Kidney (tissue), 14 donors: ENCODE results near the gene DMC1. TPM values are rescaled to one million over a fixed set of nuclear protein-coding genes. Genes with fewer than 3 reads are reported as not detected.

Experiments used
- DNase-seq, 5 donors: peaks; one replicate each; pipeline ENCODE4 v3.0.0-alpha.2; 2013 to 2020
- FAIRE-seq: peaks from 2 replicates; lab custom pipeline; 2012; peaks lifted over from hg19 to GRCh38; lab: Jason Lieb, UNC
- H3K27ac ChIP-seq, 2 donors: one replicate each; pipeline ENCODE4 v1.7.0; 2013; ENCODE audit warnings: low read depth in 2 of 2, low read length in 2 of 2, inconsistent platforms in 1 of 2
- H3K27me3 ChIP-seq: one replicate; pipeline ENCODE4 v1.7.1; 2013; ENCODE audit warnings: low read length, inconsistent platforms; ENCODE audit not compliant: control insufficient read depth, insufficient read depth
- H3K36me3 ChIP-seq, 3 donors: one replicate each; pipeline versions ENCODE4 v1.7.0 to v1.7.1; 2013; ENCODE audit warnings: low read length in 3 of 3, control low read depth in 1 of 3, inconsistent platforms in 1 of 3; ENCODE audit not compliant: insufficient read depth in 3 of 3, control insufficient read depth in 2 of 3
- H3K4me1 ChIP-seq, 3 donors: one replicate each; pipeline versions ENCODE4 v1.7.0 to v1.7.1; 2013; ENCODE audit warnings: low read length in 3 of 3, inconsistent platforms in 1 of 3, low read depth in 1 of 3; ENCODE audit not compliant: control insufficient read depth in 2 of 3, insufficient read depth in 2 of 3
- H3K4me3 ChIP-seq, 3 donors: one replicate each; pipeline versions ENCODE4 v1.7.0 to v1.8.1; 2013; ENCODE audit warnings: low read length in 3 of 3, control low read depth in 1 of 3, inconsistent platforms in 1 of 3
- H3K9ac ChIP-seq, 3 donors: one replicate each; pipeline versions ENCODE4 v1.7.0 to v1.7.1; 2013; ENCODE audit warnings: low read length in 3 of 3, control low read depth in 1 of 3, inconsistent platforms in 1 of 3
- H3K9me3 ChIP-seq, 3 donors: one replicate each; pipeline versions ENCODE4 v1.7.0 to v1.7.1; 2013; ENCODE audit warnings: low read length in 3 of 3, control low read depth in 1 of 3, inconsistent platforms in 1 of 3; ENCODE audit not compliant: control insufficient read depth in 2 of 3, insufficient read depth in 1 of 3
- CTCF ChIP-seq: IDR thresholded peaks from 3 replicates; pipeline ENCODE4 v1.5.1; 2012; ENCODE audit warnings: mild to moderate bottlenecking, moderate library complexity, borderline replicate concordance; ENCODE audit not compliant: insufficient read depth; ENCODE audit errors: extremely low read depth
- intact Hi-C: fragments of 100-400 bp; cut with DNase I; formaldehyde crosslinking; loops from one replicate; pipeline ENCODE4 v1.11.1; 2022
- polyA plus RNA-seq: library from polyadenylated mRNA; stranded (reverse); fragments of 350-450 nt; fragmentation: Illumina TruSeq; extraction: RNeasy Lipid Tissue Mini Kit (QIAGEN cat#74804); gene quantifications from one replicate; pipeline ENCODE4 v1.2.3, GENCODE V29; 2014; ENCODE audit warnings: low read depth, low replicate concordance; ENCODE audit not compliant: insufficient read depth
- total RNA-seq: library from RNA; stranded (reverse); fragmentation: NEBNext Ultra II Directional; extraction: Animal tissue kit (Norgen Biotek cat#: 25700); gene quantifications from one replicate; pipeline ENCODE4 v1.2.1, GENCODE V29; 2021
- donor health status: control.
- donor health status: control.
- donor health status: control.
- donor health status: control.
- donor health status: control.
- donor health status: DM: yes; HTN: yes; CAD: no.
- donor health status: Normal renal cell carcinoma (clear cell type).

The DMC1 gene
- total and polyA plus RNA-seq, 2 donors from 2014 or later: 0.66 TPM; not detected in 1

- Histone ChIP-seq H3K9me3 (no peaks in the 10 kb centered on the region), H3K9ac (no peak overlapping the region), H3K36me3 (peaks cover 36 to 88% (median 70%) of the 10 kb centered on the region in 3 donors), H3K27ac (no peak overlapping the region), H3K4me1 (peaks cover 0 to 5% (median 0%) of the 10 kb centered on the region in 3 donors), H3K4me3 (no peak overlapping the region), H3K27me3 (no peaks in the 10 kb centered on the region)
- no peak for FAIRE-seq
- peak in 1 of 5 donors; percentile 29 for DNase-seq
- no peak for TF ChIP-seq CTCF
- intact Hi-C loops: no loop called here
Observed at GRCh38 chr22:38485783-38486182, 84.2 kb downstream of the DMC1 start.

DNA sequence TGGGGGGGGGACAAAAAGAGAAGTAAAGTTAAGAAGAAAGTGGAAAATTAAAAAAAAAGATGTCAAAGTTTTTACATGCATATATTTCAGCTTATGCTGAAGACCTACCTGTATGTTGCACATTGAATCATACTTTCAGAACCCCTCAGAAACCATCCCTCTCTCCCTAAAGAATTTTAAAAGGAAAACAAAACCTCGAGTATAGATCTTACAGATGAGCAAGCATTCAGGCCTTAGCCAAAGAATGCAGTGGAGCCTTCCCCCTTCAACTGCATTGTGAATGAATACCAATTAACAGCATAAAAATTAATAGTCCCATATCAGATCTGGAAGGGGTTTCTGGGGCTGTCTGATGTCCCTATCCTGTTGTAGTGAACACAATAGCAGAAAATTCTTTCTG lies 85.7 kb downstream of the DMC1 start:
- FAIRE-seq (no peak), DNase-seq (no peak)
- no peaks in the 10 kb centered on the region for H3K27me3 ChIP-seq
- TF ChIP-seq CTCF: no peak
- intact Hi-C loops: no loop called here
- no peak overlapping the region for H3K4me3 ChIP-seq
- peaks cover 0 to 6% (median 0%) of the 10 kb centered on the region in 3 donors for H3K4me1 ChIP-seq
- H3K9ac ChIP-seq: no peak overlapping the region
- H3K27ac ChIP-seq: no peak overlapping the region
- H3K9me3 ChIP-seq: no peaks in the 10 kb centered on the region
- H3K36me3 ChIP-seq: peaks cover 32 to 73% (median 62%) of the 10 kb centered on the region in 3 donors

DNA sequence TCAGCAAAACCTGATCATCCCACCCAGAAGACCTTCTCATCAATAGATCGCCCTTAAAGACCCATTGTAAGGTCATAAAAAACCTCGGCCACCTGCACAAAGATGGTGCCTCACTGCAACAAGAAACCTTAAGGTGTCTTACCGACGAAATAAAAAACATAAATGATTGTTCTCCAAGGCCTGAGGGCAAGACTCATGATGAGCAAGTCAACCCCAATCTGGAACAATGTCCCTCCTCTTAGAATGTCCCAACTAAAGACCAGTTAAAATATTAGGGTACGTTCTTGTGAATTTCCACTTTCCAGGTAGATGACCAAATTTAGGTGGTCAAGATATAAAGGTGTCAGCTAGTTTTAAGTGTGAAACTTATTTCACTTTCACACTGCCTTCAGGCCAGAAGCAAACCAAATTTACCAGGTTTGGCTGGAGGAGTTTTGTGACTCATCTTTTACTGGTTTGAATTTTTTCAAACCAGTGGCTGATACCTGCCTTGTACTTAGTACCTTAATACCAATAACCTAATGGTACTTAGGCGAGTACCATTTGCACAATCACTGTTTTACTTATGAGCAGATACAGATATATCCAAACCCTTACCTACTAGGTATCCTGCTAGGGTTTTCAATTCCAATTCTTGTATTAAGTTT lies 87.2 kb downstream of the DMC1 start:
- Histone ChIP-seq H3K4me3 (no peak overlapping the region), H3K27me3 (no peaks in the 10 kb centered on the region), H3K9me3 (no peaks in the 10 kb centered on the region), H3K4me1 (peaks cover 0 to 4% (median 0%) of the 10 kb centered on the region in 3 donors), H3K27ac (no peak overlapping the region), H3K9ac (no peak overlapping the region), H3K36me3 (peaks cover 22 to 60% (median 52%) of the 10 kb centered on the region in 3 donors)
- intact Hi-C loops: no loop called here
- no peak for TF ChIP-seq CTCF
- FAIRE-seq: no peak
- no peak for DNase-seq

GRCh38 chr22:38481871-38482332 lies 88.1 kb downstream of the DMC1 start:
- Histone ChIP-seq H3K27me3 (no peaks in the 10 kb centered on the region), H3K27ac (no peak overlapping the region), H3K4me1 (peaks cover 0 to 3% (median 0%) of the 10 kb centered on the region in 3 donors), H3K9me3 (no peaks in the 10 kb centered on the region), H3K4me3 (no peak overlapping the region), H3K36me3 (peaks cover 21 to 55% (median 47%) of the 10 kb centered on the region in 3 donors), H3K9ac (no peak overlapping the region)
- FAIRE-seq (no peak), DNase-seq (peak in 1 of 5 donors; percentile 61)
- intact Hi-C loops: no loop called here
- TF ChIP-seq CTCF: no peak
